NCI-H1930 (cell line): ENCODE results near the gene KRT4.

ENCODE experiments used
- DNase-seq, 2 experiments: peaks; one replicate each; lab custom pipeline; 2025; lab: John Stamatoyannopoulos, UW

The KRT4 gene

GRCh38 chr12:52836491-52837412, 22.8 kb upstream of the KRT4 start:
- no peak for DNase-seq

- DNase-seq: no peak
Measured at GRCh38 chr12:52836042-52836466, 22.1 kb upstream of the KRT4 start.

- DNase-seq: no peak
Measured at GRCh38 chr12:52835271-52836041, 21.5 kb upstream of the KRT4 start.

GRCh38 chr12:52834727-52835001, 20.7 kb upstream of the KRT4 start:
- no peak for DNase-seq

- DNase-seq: no peak
Measured at GRCh38 chr12:52833922-52834726, 20.2 kb upstream of the KRT4 start, which contains the start of gene KRT79. KRT79 (minus strand) TSS chr12:52834311; CDS start chr12:52834260, 51 bp downstream.

GRCh38 chr12:52832985-52833905, 19.3 kb upstream of the KRT4 start:
- no peak for DNase-seq

GRCh38 chr12:52832451-52832850, 18.5 kb upstream of the KRT4 start:
- DNase-seq: no peak

GRCh38 chr12:52831251-52831650, 17.3 kb upstream of the KRT4 start:
- DNase-seq: no peak

GRCh38 chr12:52829986-52830770, 16.3 kb upstream of the KRT4 start:
- no peak for DNase-seq

GRCh38 chr12:52828591-52829021, 14.7 kb upstream of the KRT4 start:
- no peak for DNase-seq

GRCh38 chr12:52828156-52828555, 14.2 kb upstream of the KRT4 start:
- DNase-seq: no peak

GRCh38 chr12:52827499-52828090, 13.7 kb upstream of the KRT4 start:
- no peak for DNase-seq

GRCh38 chr12:52826611-52827498, 12.9 kb upstream of the KRT4 start:
- no peak for DNase-seq

GRCh38 chr12:52825961-52826360, 12.0 kb upstream of the KRT4 start:
- no peak for DNase-seq

- no peak for DNase-seq
Measured at GRCh38 chr12:52824741-52825410, 11.0 kb upstream of the KRT4 start.

- no peak for DNase-seq
Measured at GRCh38 chr12:52823761-52824450, 10.0 kb upstream of the KRT4 start.

GRCh38 chr12:52822771-52823510, 9.0 kb upstream of the KRT4 start:
- DNase-seq: no peak
